ENCODE data around the gene ACTN1.

GRCh38 chr14:68908201-68908600 lies 70.9 kb downstream of the ACTN1 start:
- TF ChIP-seq POLR2A (IDR thresholded peaks at IDR 0.05) (no peak), CTCF (IDR thresholded peaks at IDR 0.05) (no peak), POLR2AphosphoS5 (IDR thresholded peaks at IDR 0.05) (no peak)

All from breast epithelium (tissue), 3 donors.